Kidney glomerular epithelial cell (primary cell): ENCODE results near the gene ANKRD17.

Experiments used
- DNase-seq: peaks from one replicate; lab custom pipeline; 2025; lab: John Stamatoyannopoulos, UW

ANKRD17 gene

DNA sequence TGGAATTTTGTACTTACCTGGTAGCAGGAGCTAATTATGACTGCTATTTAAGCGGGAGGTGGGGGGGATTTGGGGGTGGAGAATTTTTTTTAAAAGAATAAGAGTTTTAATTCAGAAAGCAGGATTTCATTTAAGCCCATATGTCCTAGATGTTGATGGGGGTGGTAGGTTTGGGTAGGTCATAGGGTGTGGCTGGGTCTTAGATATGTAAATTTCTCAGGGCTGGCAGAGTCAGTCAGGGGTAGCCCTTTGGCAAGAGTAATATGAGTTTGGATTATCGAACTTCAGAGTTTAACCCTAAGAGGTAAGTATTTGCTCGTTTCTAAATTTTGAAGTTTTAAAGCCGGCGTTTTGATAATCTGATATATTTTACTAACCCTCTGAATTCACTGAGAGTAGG lies 153.9 kb downstream of the ANKRD17 start:
- DNase-seq = no peak

DNA sequence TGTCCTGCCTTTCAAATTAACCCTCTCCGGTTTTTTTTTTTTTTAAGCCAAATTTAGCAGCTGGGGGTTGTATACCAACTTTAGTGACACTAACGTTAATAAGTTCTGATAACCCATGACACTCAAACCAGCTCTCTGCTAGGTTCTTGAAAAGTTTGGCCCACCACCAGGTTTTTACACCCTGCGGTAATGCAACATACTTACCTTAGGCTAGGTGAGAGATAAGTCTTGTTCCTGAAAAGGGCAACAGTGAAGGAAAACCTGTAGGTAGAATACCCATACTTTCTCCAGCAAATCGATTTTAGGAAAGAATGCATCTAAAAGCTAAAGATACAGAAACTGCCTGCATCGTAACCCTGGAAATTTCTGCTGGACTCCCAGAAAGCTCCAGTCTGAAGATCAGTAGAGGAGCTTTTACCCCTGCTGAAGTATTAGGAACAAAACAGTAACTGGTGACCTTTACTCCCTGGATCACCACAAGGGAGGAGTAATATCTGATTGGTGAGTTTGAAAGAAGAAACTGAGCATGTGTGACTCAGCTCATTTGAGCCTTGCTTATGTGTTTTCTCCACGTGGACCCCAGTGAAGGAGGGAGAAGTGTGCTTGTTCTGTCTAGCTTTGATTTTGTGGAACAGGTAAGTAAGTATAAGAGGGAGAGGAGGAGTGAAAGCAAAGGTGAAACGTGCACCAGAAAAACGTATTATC lies 154.6 kb downstream of the ANKRD17 start:
- DNase-seq = no peak

DNA sequence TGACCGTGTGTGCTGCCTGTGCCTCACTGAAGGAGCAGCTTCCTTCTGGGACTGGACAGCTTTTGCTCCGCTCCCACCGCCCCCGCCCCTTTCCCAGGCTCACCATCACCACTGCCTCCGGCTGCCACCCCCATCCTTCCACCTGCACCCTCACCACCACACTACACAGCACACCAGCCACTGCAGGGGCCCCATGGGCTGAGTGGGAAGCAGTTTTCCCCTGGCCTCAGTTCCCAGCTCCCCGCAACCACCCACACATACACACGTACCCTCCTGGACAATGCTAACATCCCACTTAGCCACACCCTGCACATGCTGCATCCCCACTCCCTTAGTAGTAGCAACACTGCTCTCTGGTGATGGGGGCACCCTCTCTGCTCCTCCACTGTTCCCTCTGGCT lies 159.5 kb downstream of the ANKRD17 start:
- no peak for DNase-seq

DNA sequence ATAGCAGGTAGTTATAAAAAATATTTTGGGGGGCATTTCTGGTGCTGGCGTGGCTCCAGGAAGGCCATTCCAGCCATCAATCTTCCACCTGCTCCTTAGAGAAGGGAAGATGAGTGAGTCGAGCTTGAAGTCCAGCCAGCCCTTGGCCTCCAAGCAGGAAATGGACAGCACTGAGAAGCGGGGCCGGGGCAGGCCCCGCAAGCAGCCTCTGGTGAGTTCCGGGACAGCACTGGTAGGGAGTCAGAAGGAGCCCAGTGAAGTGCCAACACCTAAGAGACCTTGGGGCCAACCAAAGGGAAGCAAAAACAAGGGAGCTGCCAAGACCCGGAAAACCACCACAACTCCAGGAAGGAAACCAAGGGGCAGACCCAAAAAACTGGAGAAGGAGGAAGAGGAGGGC lies 159.9 kb downstream of the ANKRD17 start:
- DNase-seq = no peak

DNA sequence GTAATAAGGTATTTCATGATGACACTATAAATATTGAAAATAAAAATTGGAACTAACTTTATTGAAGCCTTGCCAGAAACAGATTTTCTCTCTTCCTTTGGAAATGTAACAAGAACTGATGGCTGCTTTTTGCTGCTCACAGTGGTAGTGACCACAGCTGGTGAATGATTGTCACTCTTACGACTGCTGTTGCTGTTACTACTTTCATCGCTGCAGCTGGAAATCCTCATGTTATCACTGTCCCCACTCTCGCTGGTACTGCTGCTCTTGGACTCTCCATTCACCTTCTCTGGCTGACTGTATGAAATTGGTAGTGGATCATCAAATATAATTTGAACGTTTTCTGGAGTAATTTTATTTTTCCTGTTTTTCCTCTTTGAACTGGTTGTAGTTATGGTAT lies 160.6 kb downstream of the ANKRD17 start:
- no peak for DNase-seq

DNA sequence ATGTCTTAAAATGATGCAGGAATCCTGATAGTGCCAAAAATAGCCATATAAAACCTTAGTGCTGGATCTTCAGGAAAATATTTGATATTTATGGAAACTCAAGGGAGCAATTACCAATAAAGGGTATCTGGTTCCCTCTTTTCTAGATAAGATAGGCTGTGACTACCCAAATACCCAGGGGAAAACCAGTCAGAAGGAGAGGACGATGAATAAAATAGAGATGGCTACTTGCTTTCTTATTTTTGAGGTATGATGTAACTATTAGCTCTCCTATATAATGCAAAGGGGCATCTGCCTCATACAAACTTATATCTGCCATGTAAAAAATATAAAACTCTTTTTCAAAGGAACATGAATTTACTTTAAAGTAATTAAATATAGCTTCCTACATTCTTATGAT lies 165.7 kb downstream of the ANKRD17 start:
- no peak for DNase-seq

DNA sequence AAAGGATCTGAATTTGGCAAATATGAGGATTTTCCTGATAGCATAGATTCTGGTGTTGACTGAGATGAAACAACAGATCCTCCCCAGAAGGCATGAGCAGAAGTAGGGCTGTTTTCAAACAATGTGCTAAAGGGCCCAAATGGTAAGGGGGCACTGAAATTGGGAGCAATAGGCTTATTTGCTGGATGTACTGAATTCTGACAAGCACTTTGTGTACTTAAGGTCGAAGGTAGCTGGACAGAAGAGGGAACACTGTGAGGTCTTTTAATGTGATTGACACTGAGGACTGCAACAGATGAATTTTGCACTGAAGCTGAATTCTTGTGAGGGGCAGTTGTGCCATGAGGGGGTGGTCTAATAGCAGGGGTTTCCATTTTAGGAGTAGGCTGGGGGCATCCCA lies 167.9 kb downstream of the ANKRD17 start:
- no peak for DNase-seq

DNA sequence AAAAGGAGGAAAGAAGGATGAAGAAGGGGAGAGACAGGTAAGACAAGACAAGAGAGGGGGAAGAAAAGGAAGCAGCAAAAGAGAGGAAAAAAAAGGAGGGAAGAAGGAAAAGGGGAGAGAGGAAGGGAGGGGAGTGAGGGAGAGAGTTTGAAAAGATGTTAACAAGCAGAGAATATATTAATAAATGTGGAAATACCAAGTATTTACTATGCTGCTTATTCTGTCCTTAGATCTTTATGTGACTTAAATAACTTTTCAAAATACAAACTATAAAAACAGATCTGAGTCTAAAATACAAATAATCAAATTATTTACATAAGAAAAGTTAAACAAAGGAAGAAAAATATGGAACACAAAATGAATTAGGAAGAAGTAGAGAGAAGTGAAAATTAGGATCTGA lies 170.7 kb downstream of the ANKRD17 start:
- DNase-seq = no peak

DNA sequence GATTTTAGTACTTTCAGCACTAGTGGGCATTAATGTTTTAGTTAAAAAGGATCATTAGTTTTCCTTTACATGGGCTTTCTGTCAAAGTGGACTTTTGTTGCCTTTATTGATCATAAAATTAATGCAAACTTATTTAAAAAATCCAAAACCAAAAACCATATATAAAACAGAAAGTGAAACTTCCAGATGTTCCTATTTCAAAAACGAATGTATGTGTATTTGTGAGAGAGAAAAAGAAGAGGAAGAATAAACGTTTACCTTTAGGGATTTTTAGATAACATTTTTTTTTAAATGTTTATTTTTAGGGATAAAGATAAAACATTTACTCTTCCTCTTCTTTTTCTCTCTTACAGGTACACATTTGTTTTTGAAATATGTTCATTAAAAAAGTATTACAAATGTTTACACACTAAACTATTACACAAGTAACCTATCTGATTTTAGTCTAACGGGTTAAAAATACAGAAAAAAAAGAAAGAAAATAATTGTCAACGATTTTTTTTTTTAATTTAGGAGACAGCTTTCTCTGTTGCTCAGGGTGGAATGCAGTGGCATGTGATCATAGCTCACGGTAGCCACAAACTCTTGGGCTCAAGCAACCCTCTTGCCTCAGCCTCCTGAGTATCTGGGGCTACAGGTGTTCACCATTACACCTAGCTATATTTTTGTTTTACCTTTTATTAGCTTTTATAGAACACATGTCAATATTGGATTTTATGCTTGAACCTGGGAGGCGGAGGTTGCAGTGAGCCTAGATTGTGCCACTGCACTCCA lies 172.3 kb downstream of the ANKRD17 start:
- no peak for DNase-seq

DNA sequence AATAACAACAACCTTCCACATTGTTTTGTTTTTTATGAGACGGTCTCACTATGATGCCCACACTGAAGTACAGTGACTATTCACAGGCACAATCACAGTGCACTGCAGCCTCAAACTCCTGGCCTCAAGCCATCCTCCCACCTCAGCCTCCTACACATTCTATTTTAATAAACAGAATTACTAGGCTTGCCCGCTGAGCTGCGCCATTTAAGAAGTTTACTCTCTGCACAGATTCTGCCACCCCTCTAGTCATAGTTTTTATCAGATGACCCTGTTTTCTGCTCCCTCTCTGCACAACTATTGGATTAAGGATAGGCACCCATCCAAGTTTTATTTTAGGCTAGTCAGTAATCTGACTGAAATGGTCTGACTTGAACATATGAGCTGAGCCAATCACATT lies 177.8 kb downstream of the ANKRD17 start:
- no peak for DNase-seq

DNA sequence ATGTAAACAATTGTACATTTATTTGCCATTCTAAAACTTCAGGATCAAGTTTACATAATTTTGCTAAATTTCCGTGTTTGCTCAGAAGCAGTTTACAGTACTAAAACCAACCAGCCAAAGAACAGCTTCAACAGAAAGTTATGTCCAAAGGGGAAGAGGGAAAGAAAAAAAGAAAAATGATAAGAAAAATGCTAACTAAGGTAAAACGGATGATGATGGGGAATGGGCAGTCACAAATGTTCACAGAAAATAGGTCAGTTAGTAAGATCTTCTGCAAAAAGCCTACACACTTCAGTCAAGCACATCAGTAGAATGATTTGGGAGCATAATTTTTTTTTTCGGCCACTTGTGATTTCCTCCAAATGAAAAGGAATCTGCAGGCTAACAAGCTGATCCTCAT lies 182.8 kb downstream of the ANKRD17 start:
- no peak for DNase-seq

DNA sequence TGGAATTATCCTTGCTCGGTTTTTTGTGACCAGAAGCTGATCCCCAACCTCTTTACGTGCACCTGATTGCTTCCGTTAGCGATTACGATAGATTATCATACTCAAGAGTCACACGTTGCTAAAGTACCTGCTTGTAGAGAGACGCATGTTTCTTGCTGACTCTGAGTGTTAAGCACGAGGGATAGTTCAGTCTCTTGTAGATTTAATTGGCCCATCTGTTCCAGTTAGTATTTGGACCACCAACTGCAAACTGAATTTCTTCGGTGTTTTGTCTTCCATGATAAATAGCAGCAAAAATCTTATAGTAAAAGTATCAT lies 188.6 kb downstream of the ANKRD17 start:
- DNase-seq = no peak

DNA sequence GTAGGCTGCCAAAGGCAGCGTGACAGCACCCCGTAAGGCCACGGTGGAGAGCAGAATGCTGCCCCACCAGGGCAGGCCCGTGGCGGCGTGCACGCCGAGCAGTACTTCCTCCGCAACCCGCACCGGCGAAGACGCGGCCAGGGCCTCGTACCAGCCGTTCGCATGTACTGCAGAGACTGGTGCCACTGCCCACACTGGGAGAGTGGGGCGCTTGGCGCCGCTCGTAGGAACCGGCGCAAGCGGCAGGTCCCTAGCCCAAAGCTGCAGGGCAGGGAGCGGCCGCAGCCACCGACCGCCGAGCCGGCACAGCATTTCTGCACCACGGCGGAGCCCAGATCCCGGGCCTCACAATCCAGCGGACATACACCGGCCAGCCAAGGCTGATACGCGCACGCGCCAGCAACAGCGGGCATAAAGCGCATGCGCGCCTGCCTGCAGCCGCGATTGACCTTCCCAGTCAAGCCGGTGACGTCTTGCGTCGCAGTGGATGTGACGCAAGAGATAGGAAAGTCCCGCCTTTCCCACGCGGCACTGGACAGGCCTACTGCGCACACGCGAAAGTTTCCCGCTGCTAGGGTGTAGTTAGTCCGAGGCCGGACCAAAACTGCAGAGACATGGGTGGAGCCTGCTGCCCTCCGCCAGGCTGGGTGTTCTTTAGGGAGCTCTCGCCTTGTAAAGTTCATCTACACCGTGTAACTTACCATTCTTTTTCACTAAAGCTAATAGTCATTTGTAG lies 189.1 kb downstream of the ANKRD17 start, which contains the start of gene COX18:
COX18 (minus strand) TSS at position 379 of the 736 bp plus-strand sequence; CDS start at position 312, 67 bp downstream.
- DNase-seq = peak; percentile 95

DNA sequence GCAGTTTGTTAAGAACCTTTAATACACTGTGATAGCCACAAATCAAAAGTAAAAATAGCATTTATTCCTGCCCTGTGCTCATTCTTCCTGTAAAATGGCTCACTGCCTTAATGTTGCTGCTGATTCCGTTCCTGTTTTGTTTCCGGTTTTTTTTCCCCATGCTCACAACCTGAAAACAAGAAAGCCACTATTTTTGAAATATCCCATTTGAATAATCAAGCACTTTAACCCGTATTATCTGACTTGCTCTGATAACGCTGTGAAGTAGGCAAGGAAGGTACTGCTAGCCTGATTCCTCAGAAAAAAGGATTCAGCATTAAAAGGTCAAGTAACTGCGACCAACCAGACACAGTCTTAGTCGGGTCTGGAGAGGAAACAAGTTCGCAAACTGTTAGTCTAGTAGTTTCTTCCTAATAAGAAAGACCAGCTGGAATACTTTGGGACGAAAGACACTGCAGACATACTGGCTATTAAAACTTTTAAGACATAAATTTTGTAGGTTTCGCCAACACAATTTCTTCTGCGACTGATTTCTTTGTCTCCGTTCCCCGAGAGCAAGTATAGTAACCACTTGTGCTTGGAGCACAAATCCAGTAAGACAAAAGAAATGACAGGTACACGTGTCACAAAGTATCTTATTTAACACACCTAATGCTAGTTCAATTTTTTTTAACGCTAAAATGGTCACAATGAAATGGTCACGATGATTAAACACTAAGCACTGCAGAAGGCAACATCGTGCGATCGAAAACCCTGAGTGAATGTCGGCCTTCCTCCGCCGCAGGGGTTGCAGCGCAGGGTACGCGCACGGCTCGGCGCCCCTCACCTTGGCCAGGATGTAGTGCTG lies 189.9 kb downstream of the ANKRD17 start:
- DNase-seq = peak; percentile 61

DNA sequence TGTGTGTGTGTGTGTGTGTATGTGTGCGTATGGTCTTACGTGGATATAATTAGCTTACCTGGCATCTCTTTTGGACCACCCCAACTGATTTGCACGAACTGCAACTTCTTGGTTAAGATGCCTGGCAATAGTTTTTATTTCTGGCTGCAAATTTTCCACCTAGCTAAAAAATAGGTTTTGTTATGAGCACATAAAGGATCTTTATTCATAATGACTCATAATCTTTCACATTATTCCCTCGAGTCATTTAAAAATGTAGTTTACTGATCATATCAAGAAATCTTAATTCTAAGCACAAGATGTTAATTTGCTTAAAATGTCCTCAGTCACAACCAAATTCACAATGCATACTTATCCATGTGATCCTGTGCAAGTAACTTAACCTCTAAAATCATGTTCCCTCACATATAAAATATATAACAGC lies 190.6 kb downstream of the ANKRD17 start:
- DNase-seq = no peak

DNA sequence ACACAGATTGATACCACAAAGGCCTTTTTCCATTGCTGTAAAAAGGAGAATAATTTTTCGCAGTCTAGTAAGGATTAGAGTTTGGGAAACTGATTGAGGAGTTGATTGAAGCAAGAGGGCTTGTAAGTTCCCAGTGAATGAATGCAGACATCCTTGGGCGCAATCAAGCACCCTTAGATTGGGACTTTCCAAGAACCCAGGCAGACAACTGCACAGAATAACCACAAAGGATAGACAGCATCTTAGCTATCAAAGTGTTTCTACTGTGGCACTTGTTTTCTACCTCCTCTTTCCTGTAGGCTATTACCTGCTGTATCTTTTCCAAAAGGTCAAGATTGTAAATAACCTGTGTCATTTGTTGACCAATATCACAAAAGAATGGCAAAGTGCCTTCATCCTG lies 191.7 kb downstream of the ANKRD17 start:
- DNase-seq = no peak

DNA sequence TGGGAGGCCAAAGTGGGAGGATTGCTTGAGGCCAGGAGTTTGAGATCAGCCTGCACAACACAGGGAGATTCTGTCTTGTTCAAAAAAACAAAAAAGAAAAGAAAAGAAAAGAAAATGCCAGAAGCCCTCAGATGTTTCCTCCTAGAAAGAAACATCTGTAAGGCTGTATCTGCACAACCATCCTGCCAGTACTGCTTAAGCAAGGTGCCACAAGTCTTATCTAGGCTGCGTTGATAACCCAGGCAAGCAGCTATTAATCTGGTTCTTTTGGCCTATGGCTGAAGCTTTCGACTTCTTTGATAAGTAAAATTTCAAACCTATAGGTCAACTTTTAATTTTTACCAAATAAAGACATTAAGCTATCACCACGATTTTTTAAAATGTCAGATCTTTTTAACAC lies 192.2 kb downstream of the ANKRD17 start:
- DNase-seq = no peak

DNA sequence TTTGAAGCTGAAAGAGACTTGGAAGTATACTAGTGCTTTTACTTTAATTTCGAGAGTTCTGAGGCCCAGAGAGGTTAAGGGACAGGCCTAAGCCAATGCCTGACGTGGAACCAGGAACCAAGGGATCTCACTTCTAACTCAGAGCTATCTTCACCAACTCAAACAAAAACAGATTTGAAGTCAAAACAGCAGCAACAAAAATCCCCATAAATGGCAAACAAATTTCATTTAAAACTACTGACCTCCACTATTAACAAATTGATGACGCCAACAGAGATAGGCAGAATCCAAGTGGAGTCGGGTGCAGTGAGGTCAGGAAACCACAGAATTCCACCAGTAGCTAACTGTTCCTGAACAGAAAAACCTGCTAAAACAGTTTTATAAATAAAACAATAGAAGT lies 194.1 kb downstream of the ANKRD17 start:
- DNase-seq = no peak

DNA sequence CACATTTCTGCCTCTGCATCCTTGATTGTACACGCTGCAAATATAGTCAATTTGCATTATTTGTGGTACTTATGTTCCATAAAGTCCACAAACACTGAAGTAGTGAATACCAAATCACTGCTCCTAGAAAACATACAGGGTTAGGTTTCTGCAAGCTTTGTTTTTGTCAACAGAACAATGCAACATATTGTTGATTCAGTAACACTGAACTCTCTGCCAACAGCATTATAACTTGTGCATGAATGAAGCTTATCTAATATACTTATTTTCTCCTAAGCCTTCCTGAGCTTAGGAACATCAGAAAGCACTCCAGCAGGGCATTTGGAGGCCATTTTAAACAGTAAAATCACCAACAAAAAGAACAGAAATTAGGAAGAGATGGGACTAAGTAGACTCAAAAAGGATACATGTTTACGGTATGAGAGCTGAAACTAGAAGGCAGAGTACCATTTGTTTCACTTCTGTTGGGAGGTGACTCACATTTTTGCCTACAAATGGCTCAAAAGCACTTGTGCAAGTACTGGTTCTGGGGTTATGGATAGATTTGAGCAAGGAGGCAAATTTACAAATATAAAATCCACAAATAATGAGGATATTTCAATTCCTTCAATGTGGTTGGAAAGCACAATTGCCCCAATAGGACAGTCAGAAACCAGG lies 203.2 kb downstream of the ANKRD17 start:
- no peak for DNase-seq

DNA sequence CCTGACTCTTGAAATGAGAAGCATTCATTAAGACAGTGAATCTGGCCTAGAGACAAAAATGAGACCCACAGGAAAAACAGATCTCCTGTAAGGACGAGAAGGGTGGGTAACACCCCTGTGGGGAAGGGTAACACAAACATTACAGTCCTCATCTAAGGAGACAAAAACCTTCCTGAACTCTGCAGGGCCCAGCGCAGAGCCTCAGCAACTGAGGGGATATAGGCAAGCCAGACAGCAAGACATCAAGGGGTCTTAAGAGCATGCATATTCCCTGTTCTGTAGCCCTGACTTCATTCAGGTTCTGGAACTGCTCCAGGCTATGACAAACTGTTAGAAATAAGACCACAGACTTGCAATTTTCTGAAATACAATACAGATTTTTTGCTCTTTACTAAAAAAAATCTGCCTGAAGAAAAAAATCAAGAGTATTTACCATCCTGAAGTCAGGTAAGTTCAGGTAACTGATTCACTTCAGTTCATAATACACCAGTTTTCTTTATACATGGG lies 204.6 kb downstream of the ANKRD17 start:
- no peak for DNase-seq

DNA sequence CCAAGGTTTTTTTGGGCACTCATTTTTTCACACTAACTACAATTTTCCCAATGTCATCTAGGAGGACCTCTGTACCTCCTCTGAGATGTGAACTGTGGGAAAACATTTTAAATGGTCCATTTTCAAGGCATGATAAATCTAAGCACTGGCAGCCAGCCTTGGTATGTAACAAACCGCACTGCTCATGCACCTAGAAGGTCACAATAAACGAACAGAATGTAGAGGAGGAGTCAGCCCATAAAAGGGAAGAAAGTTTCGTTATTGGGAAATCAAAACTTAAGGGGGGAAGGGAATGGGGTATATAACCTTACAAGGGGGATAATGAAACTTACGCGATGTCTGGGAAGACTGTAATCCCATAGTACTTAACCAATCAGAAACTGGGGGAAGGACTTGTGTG lies 205.5 kb downstream of the ANKRD17 start:
- DNase-seq = no peak
